SU-DHL-6 (cell line): Measurements from ENCODE around the gene GNB1L.

Source experiments
- H2AFZ ChIP-seq: fragments of 200-600 bp; sonication (generic); 2 replicates; pipeline ENCODE4 v1.6.1; 2014; ENCODE audit warnings: low read depth, mild to moderate bottlenecking, moderate library complexity, mixed read lengths, antibody characterized with exemption, low read length; ENCODE audit not compliant: severe bottlenecking
- H3F3A ChIP-seq: fragments of 200-600 bp; shearing (Covaris generic); 2 replicates; pipeline ENCODE4 v1.6.0; 2016; ENCODE audit warnings: antibody characterized with exemption, mild to moderate bottlenecking; ENCODE audit not compliant: insufficient read depth
- H3K27ac ChIP-seq: fragments of 200-600 bp; sonication (generic); 2 replicates; pipeline ENCODE4 v1.5.1; 2016; ENCODE audit warnings: low read depth, mild to moderate bottlenecking, low read length, moderate library complexity, mixed read lengths
- H3K27me3 ChIP-seq: fragments of 200-600 bp; sonication (generic), shearing (Covaris generic); 2 replicates; pipeline ENCODE4 v1.6.0; 2014; ENCODE audit warnings: mild to moderate bottlenecking, low read length
- H3K36me3 ChIP-seq: fragments of 200-600 bp; sonication (generic); 2 replicates; pipeline ENCODE4 v1.6.1; 2014; ENCODE audit warnings: mild to moderate bottlenecking, low read length, mixed read lengths
- H3K4me2 ChIP-seq: fragments of 300-600, 200-600 bp; shearing (Covaris generic), sonication (generic); 2 replicates; pipeline ENCODE4 v1.6.0; 2014; ENCODE audit warnings: low read length, low read depth, mild to moderate bottlenecking; ENCODE audit not compliant: poor library complexity, severe bottlenecking
- H3K4me3 ChIP-seq: fragments of 200-600 bp; sonication (generic); 2 replicates; pipeline ENCODE4 v1.5.1; 2014; ENCODE audit warnings: antibody characterized with exemption, low read length, mild to moderate bottlenecking, mixed read lengths; ENCODE audit not compliant: insufficient read depth, poor library complexity, severe bottlenecking
- H3K79me2 ChIP-seq: fragments of 200-600 bp; sonication (generic); 2 replicates; pipeline ENCODE4 v1.6.1; 2014; ENCODE audit warnings: mild to moderate bottlenecking, low read length, moderate library complexity; ENCODE audit not compliant: insufficient read depth
- H3K9ac ChIP-seq: fragments of 200-600 bp; sonication (generic); 2 replicates; pipeline ENCODE4 v1.7.0; 2014; ENCODE audit warnings: mild to moderate bottlenecking, low read length
- H3K9me2 ChIP-seq: fragments of 200-600 bp; sonication (generic); replicated peaks from 2 replicates; pipeline ENCODE4 v1.6.1; 2014; ENCODE audit warnings: low read length; ENCODE audit not compliant: insufficient read depth
- H3K9me3 ChIP-seq: fragments of 200-600 bp; sonication (generic); 2 replicates; pipeline ENCODE4 v1.6.1; 2014; ENCODE audit warnings: low read length, mixed read lengths; ENCODE audit not compliant: insufficient read depth
- H4K20me1 ChIP-seq: fragments of 200-600 bp; sonication (generic); 2 replicates; pipeline ENCODE4 v1.6.1; 2014; ENCODE audit warnings: low read depth, mild to moderate bottlenecking, antibody characterized with exemption, low read length, moderate library complexity, mixed read lengths
- CTCF ChIP-seq: fragments of 200-600 bp; sonication (generic); IDR thresholded peaks from one replicate; pipeline ENCODE4 v1.5.1; 2017; ENCODE audit warnings: antibody characterized with exemption, mild to moderate bottlenecking, low read length, moderate library complexity; ENCODE audit not compliant: insufficient read depth, poor library complexity, severe bottlenecking
- EZH2phosphoT487 ChIP-seq: fragments of 200-600 bp; sonication (generic), shearing (Covaris generic); conservative IDR thresholded peaks from 2 replicates; pipeline ENCODE4 v1.6.1; 2018; ENCODE audit warnings: mild to moderate bottlenecking, antibody characterized with exemption, low read length, moderate library complexity, mixed read lengths

The GNB1L gene

DNA sequence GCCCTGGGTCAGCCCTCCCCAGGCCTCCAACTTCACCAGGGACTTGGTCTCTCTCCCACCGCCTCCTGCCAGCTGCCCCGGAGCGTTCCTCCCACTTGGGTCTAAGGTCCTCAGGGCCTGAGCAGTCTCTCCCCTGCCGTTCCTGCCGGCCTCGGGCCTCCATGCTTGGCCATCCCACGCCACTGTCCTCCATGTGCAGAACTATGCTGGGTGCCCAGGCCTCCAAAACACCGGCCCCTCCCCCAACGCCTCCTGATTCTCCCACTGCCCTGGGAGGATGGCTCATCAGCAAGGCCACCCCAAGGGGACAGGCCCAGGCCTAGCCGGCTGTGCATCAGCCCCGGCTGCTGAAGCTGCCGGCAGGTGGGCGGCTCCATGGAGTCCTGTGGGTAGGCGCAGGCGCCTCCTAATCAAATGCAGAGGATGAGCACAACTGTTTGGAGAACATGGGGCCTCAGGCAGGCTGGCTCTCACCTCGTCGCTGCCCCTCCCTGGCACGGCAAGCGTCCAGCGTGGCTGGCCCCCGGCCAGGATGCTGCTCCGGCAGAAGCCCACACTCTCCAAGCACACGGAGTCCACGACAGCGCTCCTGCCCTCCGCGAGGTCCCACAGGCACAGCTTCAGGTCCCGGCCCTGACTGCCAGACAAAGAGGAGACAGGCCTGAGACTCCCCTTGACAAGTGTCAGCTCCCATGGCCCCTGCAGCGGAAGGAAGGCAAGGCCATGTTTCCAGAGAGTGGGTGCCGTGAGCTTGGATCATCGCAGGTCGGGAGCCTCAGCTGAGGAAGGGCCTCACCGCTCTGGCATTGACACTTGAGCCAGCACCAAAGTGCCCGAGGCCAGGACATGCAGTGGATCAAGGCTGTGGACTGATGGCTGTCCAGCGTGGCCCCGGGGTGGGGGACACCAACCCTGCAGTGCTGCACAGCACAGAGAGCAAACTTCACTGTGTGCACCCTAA lies 42.6 kb downstream of the GNB1L start:
- Histone ChIP-seq H3K79me2 (no peaks in the 10 kb centered on the region), H3K27ac (no peak overlapping the region), H2AFZ (no peak overlapping the region), H3K36me3 (no peaks in the 10 kb centered on the region), H4K20me1 (no peaks in the 10 kb centered on the region), H3F3A (no peaks in the 10 kb centered on the region), H3K4me2 (no peak overlapping the region), H3K9me3 (no peaks in the 10 kb centered on the region), H3K9ac (no peak overlapping the region), H3K27me3 (no peaks in the 10 kb centered on the region), H3K4me3 (no peak overlapping the region), H3K9me2 (no peaks in the 10 kb centered on the region)
- TF ChIP-seq CTCF: no peak
- no peak for TF ChIP-seq EZH2phosphoT487

DNA sequence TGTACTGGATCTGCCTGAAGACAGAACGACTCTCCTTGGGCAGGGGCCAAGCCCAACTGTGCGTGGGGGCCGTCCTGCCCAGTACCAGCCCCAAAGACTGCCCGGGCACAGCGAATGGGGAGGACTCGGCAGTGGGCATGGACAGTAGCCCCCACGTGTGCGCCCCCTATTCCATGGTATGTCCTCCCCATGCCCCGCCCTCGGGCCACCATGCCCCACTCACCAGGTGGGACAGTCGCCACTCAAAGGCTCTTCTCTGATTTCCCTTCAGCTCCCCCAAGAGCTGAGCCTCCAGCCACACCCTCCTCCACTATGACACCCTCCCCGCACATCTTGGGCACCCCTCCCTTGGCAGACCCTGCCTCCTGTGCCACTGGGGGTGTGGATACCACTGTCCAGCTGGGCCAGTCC lies 43.5 kb downstream of the GNB1L start:
- no peaks in the 10 kb centered on the region for H3F3A ChIP-seq
- H3K27me3 ChIP-seq: no peaks in the 10 kb centered on the region
- TF ChIP-seq CTCF (no peak), EZH2phosphoT487 (no peak)
- H2AFZ ChIP-seq: no peak overlapping the region
- H4K20me1 ChIP-seq: no peaks in the 10 kb centered on the region
- H3K36me3 ChIP-seq: no peaks in the 10 kb centered on the region
- H3K9me2 ChIP-seq: no peaks in the 10 kb centered on the region
- no peak overlapping the region for H3K4me2 ChIP-seq
- no peak overlapping the region for H3K9ac ChIP-seq
- H3K4me3 ChIP-seq: no peak overlapping the region
- H3K79me2 ChIP-seq: no peaks in the 10 kb centered on the region
- H3K27ac ChIP-seq: no peak overlapping the region
- H3K9me3 ChIP-seq: no peaks in the 10 kb centered on the region

DNA sequence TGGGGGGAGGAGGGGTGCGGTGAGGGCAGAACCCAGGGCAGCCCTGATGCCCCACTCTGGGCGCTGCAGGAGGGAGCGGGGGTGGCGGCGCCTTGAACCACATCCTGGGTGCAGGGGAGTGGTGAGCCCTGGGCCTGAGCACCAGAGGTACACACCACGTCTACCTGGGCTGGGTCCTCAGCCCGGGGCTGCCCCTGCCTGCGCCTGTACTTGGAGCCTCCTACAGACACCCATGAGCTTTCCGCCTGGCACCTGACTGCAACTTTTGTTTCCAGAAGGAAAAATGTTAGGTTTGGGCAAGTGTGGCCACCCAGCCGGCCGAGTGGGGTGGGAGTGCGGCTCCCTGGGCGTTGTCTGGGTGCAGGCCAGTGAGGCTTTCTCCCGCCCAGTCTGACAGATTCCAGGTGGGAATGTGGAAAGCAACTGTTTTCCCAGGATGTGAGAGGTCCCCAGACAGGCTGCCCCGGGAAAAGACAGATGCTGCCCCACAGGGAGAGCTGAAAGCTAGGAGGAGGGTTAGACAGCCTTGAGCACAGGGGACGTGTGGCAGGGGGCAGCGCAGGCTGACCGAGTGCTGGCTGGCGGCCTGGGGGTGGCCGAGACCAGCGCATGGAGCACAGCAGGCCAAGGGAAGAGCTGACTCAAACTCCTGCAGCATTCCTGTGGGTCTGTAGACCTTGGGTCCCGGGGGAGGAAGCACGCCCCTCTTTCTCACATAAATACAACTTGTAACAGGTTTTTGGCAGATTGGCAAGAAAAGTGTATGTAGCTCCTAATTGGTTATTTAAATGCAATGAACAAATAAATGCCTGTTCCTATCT lies 44.1 kb downstream of the GNB1L start:
- Histone ChIP-seq H3K9me2 (no peaks in the 10 kb centered on the region), H3K9me3 (no peaks in the 10 kb centered on the region), H3K27me3 (no peaks in the 10 kb centered on the region), H3K36me3 (no peaks in the 10 kb centered on the region), H3F3A (no peaks in the 10 kb centered on the region), H3K9ac (no peak overlapping the region), H3K4me3 (no peak overlapping the region), H3K27ac (no peak overlapping the region), H3K79me2 (no peaks in the 10 kb centered on the region), H4K20me1 (no peaks in the 10 kb centered on the region), H2AFZ (no peak overlapping the region), H3K4me2 (no peak overlapping the region)
- TF ChIP-seq EZH2phosphoT487 (no peak), CTCF (no peak)
